Activated CD4-positive, alpha-beta T cell treated with anti-CD3 and anti-CD28 coated beads, Interleukin-2, amount 50 U/mL, for 48 hours (primary cell): Measurements from ENCODE around the gene PPP2R2D.
A peak's percentile ranks its signal among the peaks of the same experiment; 100 is the strongest.

Experiments used
- DNase-seq, 2 experiments: peaks; one replicate each; pipeline ENCODE4 v3.0.0-alpha.2; 2020

The PPP2R2D gene

GRCh38 chr10:131890276-131891195 lies 10.3 kb upstream of the PPP2R2D start:
- no peak for DNase-seq

- no peak for DNase-seq
These were observed 9.4 kb upstream of the PPP2R2D start for GRCh38 chr10:131891196-131891928.

DNA sequence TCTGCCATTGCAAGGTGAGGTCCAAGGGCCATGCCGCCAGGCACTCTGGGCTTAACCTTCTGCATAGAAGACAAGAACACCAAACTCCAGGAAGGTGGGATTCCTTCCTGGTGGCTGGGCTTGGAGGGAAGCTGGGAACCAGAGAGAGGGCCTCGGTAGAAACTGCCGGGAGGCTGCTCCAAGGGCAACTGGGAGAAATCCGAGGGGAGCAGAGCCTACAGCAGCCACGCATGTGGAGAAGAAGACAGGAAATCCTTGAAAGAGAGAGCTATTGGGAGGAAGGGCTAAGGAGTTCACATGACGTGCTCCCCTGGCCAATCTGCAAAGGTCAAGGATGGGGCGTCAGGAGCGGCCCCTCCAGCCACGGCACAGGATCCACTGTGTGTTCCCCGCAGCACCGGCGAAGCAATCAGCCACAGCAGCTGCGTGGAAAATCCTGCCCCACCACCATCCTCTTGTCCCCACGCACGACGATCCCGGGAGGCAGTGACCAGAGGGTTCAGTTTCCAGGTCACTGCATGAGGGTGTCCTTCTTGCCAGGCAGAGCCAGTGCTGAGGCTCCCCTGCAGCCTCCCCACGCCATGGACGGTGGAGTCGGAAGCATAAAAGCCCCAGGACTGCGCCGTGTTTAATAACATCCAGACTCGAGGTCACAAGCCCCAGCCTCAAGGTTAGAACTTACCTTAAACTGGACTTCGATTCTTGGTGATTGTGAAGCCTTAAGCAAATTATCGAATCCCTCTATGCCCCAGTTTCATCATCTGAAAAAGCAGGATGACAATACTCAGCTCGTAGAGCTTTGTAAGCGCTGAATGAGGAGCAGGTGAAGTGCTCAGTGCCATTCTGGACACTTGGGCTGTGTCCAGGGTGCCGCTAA lies 8.6 kb upstream of the PPP2R2D start:
- DNase-seq, result no peak

- no peak for DNase-seq
These were observed 7.8 kb upstream of the PPP2R2D start for GRCh38 chr10:131892806-131893675.

GRCh38 chr10:131895116-131895515 lies 5.7 kb upstream of the PPP2R2D start:
- DNase-seq, result no peak

DNA sequence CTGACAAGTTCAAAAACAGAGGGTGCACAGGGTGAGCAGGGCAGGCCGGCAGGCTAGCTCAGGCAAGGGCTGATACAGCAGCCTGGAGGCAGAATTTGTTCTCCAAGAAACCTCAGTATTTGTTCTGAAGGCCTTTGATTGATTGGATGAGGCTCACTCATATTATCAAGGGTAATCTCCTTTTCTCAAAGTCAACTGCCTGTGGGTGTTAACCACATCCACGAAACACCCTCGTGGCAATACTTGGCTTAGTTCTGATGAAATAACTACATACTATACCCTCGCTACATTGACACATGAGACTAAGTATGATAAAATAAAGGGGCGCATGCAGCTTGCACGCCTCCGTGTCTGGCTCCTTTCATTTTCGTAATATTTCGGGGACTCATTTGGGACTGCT lies 4.4 kb upstream of the PPP2R2D start:
- no peak for DNase-seq

DNA sequence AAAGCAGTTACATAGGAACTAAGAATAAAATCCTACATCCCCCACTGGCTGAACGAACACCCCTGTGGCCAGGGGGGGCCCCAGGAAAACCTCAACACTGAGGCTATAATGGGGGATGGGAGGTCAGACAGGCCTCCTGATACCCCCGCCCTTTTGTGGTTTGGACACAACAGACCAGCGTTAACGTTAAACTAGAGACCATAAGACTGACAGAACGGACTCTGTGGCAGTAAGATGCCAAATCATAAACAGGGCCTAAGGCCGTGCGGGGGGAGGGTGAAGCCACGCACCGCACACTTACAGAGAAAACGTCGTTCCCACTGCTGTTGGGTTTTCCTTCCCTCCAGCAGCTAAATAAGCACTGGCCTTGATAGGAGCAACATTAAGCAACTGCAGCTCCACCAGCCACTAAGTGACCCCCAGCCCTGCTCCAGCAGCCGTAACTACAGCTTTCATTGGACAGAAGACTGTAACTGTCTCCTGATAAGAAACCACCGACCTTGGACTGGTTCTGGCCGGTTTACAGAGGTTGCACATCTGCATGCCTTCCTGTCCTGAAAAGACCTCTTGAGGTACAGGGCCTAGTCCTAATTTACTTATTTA lies 3.4 kb upstream of the PPP2R2D start:
- DNase-seq, result no peak

DNA sequence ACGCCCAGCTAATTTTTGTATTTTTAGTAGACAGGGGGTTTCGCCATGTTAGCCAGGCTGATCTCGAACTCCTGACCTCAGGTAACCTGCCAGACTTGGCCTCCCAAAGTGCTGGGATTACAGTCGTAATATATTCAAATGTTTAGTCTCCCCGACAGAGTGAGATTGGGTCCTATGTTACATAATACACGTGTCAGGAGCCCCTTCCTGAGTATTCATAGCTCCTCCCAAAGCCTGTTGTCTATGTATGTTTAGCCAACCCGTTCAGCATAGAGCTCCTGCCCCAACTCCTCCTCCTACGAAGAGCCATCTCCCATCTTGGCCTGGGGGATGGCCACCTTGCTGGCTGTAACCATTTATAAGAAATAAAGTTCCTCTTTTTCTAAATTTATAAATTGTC lies 2.7 kb upstream of the PPP2R2D start:
- DNase-seq, result no peak

DNA sequence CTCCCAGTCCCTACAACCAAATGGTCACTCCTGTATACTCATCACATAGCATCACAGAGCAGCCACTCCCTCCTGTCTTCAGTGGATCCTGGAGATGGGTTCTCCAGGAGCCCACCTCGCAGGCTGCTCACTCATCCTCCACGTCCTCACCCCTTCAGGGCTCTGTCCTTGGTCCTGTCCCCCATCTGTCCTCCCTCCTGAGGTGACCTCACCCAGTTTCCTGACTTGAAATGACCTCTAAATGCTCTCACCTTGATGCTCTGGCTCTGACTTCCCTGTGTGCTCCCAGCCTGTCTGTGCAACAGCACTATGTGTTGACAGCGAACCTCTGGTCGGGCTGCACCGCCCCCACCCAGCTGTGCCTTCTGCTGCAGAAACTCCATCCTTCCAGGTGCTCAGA lies 2.1 kb upstream of the PPP2R2D start:
- DNase-seq, result no peak

DNA sequence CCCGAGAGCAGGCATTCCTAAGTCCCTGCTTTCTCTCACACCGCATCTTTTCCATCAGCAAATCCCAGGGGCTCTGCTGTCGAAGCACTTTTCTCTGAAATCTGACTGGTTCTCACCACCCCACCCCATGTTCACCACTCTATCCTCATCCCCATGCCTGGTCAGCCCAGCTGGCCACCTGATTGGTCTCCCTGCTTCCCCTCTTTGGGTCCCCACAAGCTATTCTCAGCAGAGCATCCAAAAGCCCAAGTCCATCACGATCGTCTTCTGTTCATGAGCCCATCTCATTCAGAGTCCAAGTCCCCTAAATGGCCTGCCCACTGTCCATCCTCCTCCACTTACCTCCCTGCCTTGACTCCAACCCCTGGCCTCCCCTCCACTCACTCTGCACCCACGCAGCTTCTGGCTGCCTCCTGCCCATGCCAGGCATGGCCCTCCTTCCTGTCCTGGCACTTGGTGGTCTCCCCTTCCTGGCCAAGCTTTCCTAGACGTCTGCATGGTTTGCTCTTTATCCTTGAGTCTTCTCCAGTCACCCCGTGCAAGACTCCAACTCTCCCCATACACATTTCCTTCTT lies 1.6 kb upstream of the PPP2R2D start:
- no peak for DNase-seq

- no peak for DNase-seq
These were observed 986 bp upstream of the PPP2R2D start for GRCh38 chr10:131899695-131900349.

- peak; percentile 41 to 52 for DNase-seq
These were observed 497 bp downstream of the PPP2R2D start for GRCh38 chr10:131901181-131901829.

GRCh38 chr10:131902211-131902610 lies 1.4 kb downstream of the PPP2R2D start:
- no peak for DNase-seq

DNA sequence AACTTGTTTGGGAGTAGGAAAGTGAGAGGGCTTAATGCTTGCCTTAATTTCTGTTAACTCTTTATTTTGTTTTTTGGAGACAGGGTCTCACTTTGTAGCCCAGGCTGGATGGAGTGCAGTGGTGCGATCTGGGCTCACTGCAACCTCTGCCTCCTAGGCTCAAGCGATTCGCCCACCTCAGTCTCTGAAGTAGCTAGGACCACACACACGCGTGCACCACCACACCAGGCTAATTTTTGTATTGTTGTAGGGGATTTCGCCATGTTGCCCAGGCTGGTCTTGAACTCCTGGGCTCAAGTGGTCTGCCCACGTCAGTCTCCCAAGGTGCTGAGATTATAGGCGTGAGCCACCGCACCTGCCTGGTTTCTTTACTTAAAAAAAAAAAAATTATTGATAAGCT lies 1.9 kb downstream of the PPP2R2D start:
- no peak for DNase-seq

DNA sequence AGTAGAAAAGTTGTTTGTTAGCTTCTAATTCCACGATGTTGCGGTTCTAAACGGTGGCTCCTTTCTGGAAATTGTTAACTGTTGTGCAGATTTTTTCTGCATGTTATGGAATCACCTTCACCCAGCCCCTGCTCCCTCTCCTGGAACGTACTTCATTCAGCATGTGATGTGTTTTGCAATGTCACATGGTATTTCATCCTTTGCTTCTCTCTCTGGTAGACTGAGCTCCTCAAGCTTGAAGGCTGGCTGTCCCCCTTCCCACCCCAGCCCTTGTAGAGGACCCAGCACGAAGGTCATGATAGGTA lies 4.4 kb downstream of the PPP2R2D start:
- no peak for DNase-seq

- no peak for DNase-seq
These were observed 4.9 kb downstream of the PPP2R2D start for GRCh38 chr10:131905603-131906268.

- no peak for DNase-seq
These were observed 5.4 kb downstream of the PPP2R2D start for GRCh38 chr10:131906269-131906639.

- no peak for DNase-seq
These were observed 6.9 kb downstream of the PPP2R2D start for GRCh38 chr10:131907679-131908078.

DNA sequence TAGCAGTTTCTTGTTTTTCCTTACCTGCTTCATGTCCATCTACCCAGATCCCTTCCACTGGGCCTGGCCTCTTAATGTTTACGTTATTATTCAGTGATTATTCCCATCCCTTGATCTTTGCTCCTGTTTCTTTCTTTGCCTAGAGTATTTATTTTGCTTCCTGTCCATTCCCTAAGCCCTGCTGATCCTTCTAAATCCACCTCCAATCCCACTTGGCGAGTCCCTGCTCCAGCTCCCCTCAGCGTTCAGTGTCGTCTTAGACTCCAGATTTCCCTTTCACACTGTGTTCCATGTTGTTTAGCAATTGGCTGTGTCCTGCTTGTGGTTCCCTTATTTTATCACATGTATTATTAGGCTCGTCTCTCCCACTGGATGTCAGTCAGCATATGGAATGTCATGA lies 7.3 kb downstream of the PPP2R2D start:
- no peak for DNase-seq
